ENCODE results near the gene BTBD2. TPM values are rescaled to one million over a fixed set of nuclear protein-coding genes. Genes with fewer than 3 reads are reported as not detected.
A peak's percentile ranks its signal among the peaks of the same experiment; 100 is the strongest.

The BTBD2 gene
- total and polyA plus RNA-seq, 8 donors, result 33.9 to 46.4 (median 37.0) TPM

DNA sequence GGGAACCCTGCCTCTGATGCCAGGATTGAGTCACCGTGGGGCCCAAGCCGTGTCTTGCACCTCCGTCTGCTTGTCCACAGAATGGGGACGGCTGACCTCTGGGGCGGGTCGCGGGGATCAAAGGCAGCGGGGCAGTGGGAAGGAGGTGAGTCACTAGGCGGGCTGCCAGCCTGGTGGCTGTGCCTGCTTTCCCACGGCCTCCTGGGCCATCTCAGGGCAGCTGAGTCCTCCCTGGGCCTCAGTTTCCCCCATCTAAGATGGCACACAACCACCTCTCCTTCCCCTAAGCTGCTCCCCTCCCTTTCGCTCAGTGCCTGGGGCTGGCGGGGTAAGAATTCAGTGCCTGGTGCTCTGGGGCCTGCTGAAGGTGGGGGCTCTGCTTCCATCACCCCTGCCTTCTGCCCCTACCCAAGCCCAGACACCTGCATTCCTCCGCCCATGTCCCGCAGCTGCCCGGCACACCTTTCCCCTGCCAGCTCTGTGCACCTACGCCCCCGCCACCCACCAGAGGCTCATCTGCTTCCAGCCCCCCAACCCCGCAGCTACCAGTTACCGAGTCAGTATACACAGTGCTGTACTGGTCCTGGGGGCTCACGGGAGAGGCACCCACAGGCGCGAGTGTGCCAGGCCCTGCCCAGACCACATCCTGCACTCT lies 32.1 kb upstream of the BTBD2 start:
- peaks cover 62 to 78% (median 75%) of the 10 kb centered on the region in 3 donors for H3K4me1 ChIP-seq
- WGBS, 2 donors, result 30 to 31% methylated on average over 14 to 22 of the region's 22 CpGs
- no peaks in the 10 kb centered on the region for H3K27me3 ChIP-seq
- peaks cover 0 to 6% (median 5%) of the 10 kb centered on the region in 3 donors for H3K36me3 ChIP-seq
- intact Hi-C loops (cut with DNase I), result no loop called here
- ATAC-seq (peak; percentile 1 to 6 (median 2)), FAIRE-seq (no peak), DNase-seq (peak; percentile 87 to 93 (median 89))
- H3K9me3 ChIP-seq, result no peaks in the 10 kb centered on the region
- H3K4me3 ChIP-seq, result peak overlapping the region in 3 of 4 donors; percentile 71 to 98 (median 97)
- TF ChIP-seq, protein P1, sequence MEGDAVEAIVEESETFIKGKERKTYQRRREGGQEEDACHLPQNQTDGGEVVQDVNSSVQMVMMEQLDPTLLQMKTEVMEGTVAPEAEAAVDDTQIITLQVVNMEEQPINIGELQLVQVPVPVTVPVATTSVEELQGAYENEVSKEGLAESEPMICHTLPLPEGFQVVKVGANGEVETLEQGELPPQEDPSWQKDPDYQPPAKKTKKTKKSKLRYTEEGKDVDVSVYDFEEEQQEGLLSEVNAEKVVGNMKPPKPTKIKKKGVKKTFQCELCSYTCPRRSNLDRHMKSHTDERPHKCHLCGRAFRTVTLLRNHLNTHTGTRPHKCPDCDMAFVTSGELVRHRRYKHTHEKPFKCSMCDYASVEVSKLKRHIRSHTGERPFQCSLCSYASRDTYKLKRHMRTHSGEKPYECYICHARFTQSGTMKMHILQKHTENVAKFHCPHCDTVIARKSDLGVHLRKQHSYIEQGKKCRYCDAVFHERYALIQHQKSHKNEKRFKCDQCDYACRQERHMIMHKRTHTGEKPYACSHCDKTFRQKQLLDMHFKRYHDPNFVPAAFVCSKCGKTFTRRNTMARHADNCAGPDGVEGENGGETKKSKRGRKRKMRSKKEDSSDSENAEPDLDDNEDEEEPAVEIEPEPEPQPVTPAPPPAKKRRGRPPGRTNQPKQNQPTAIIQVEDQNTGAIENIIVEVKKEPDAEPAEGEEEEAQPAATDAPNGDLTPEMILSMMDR (IDR thresholded peaks at IDR 0.05), result no peak
- peak overlapping the region; percentile 6 to 98 (median 96) for H3K27ac ChIP-seq

DNA sequence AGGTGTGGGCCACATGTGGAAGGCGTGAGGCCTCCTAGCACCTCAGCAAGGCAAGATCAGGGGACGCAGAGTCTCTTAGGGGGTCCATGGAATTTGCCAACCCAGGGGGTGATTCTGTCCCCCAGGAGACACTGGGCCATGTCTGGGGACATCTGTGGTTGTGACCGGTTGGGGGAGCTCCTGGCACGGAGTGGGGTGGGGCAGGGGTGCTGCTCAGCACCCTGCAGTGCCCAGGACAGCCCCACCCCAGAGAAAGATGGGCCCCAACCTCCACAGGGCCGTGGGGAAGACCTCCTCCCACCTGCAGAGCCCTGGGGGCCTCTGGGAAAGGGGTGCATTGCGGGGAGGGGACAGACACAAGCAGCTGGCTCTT lies 31.5 kb upstream of the BTBD2 start:
- no peak for FAIRE-seq
- peaks cover 0 to 6% (median 5%) of the 10 kb centered on the region in 3 donors for H3K36me3 ChIP-seq
- H3K27ac ChIP-seq, result peak overlapping the region; percentile 6 to 98 (median 96)
- TF ChIP-seq, protein P1 (IDR thresholded peaks at IDR 0.05), result no peak
- intact Hi-C loops (cut with DNase I), result no loop called here
- no peaks in the 10 kb centered on the region for H3K27me3 ChIP-seq
- no peak for ATAC-seq
- peak overlapping the region in 2 of 4 donors; percentile 71 to 98 for H3K4me3 ChIP-seq
- H3K4me1 ChIP-seq, result peaks cover 63 to 76% (median 74%) of the 10 kb centered on the region in 3 donors
- WGBS, 2 donors, result 38 to 50% methylated on average over 5 to 6 of the region's 6 CpGs
- DNase-seq, result no peak
- no peaks in the 10 kb centered on the region for H3K9me3 ChIP-seq

- ATAC-seq (no peak), FAIRE-seq (no peak), DNase-seq (peak in 5 of 6 donors; percentile 43 to 82 (median 66))
- Histone ChIP-seq H3K9me3 (no peaks in the 10 kb centered on the region), H3K4me1 (peaks cover 60 to 76% (median 72%) of the 10 kb centered on the region in 3 donors), H3K27me3 (no peaks in the 10 kb centered on the region), H3K27ac (peak overlapping the region; percentile 39 to 98 (median 74)), H3K36me3 (peaks cover 0 to 7% (median 6%) of the 10 kb centered on the region in 3 donors), H3K4me3 (peak overlapping the region in 2 of 4 donors; percentile 6 to 22)
- intact Hi-C loops (cut with DNase I), result no loop called here
- 74 to 77% methylated on average over 42 to 50 of the region's 50 CpGs for WGBS, 2 donors
- TF ChIP-seq, protein P1 (IDR thresholded peaks at IDR 0.05), result no peak
These were observed 30.8 kb upstream of the BTBD2 start for GRCh38 chr19:2046046-2046907.

- Histone ChIP-seq H3K27ac (peak overlapping the region; percentile 39 to 98 (median 72)), H3K9me3 (no peaks in the 10 kb centered on the region), H3K4me1 (peaks cover 63 to 79% (median 77%) of the 10 kb centered on the region in 3 donors), H3K36me3 (peaks cover 0 to 14% (median 13%) of the 10 kb centered on the region in 3 donors), H3K27me3 (no peaks in the 10 kb centered on the region), H3K4me3 (peak overlapping the region in 2 of 4 donors; percentile 6 to 22)
- peak; percentile 87 to 96 (median 94) for DNase-seq
- intact Hi-C loops (cut with DNase I), result no loop called here
- TF ChIP-seq, protein P1 (IDR thresholded peaks at IDR 0.05), result no peak
- ATAC-seq, result peak; percentile 5 to 31 (median 14)
- FAIRE-seq, result no peak
- WGBS, 2 donors, result 31% methylated on average over 14 of the region's 14 CpGs
These were observed 30.1 kb upstream of the BTBD2 start for GRCh38 chr19:2045501-2046045.
